K562 (cell line): ENCODE results near the gene TPCN1. TPM values are rescaled to one million over a fixed set of nuclear protein-coding genes. Genes with fewer than 3 reads are reported as not detected.
A peak's percentile ranks its signal among the peaks of the same experiment; 100 is the strongest.

Experiments used
- ATAC-seq: fragments of 200-7000 bp; cut with Tn5 transposase; 3 replicates; pipeline ENCODE4 v1.9.1; 2020; ENCODE audit warnings: moderate library complexity
- BruUV-seq: library from RNA; stranded (reverse); fragments of 400-500 nt; replicated peaks from 2 replicates; lab custom pipeline; 2021; lab: Mats Ljungman, UMichigan
- CTCF ChIA-PET: fragments of 300-600 bp; formaldehyde crosslinking; extraction: SDS; loops from one replicate; lab custom pipeline; 2021; ENCODE audit warnings: low intra/inter-chr PET ratio; lab: Yijun Ruan, JAX
- POLR2A ChIA-PET: fragments of 300-600, 350-650 bp; sonication (Branson Sonifier 250); formaldehyde crosslinking; extraction: SDS; loops from one replicate; lab custom pipeline; 2021; ENCODE audit warnings: antibody characterized with exemption, inconsistent platforms; lab: Yijun Ruan, JAX
- DNase-seq, 4 experiments: peaks; one replicate each; pipeline versions ENCODE4 v3.0.0 to v3.0.0-alpha.2; 2011 to 2018; ENCODE audit warnings: low spot score in 3 of 4, mixed read lengths in 3 of 4; ENCODE audit errors: extremely low read depth in 1 of 4
- FAIRE-seq: peaks from 2 replicates; lab custom pipeline; 2011; peaks lifted over from hg19 to GRCh38; lab: Jason Lieb, UNC
- H2AFZ ChIP-seq: 2 replicates; pipeline ENCODE4 v1.6.0; 2011; ENCODE audit warnings: low read depth, low read length, control low read depth, inconsistent platforms
- H3K27ac ChIP-seq: fragments of 200-600 bp; 3 replicates; pipeline ENCODE4 v1.8.0; 2011; ENCODE audit warnings: low read depth, mild to moderate bottlenecking, control low read depth, inconsistent platforms, low read length, moderate library complexity, mixed read lengths; ENCODE audit errors: extremely low read depth
- H3K27me3 ChIP-seq, 2 experiments: fragments of 300-600 bp in 1 of 2; 2 replicates in 1 of 2; 3 replicates in 1 of 2; pipeline versions ENCODE4 v1.6.0 to v1.8.0; 2011; ENCODE audit warnings: inconsistent platforms in 2 of 2, low read length in 2 of 2, mild to moderate bottlenecking in 1 of 2, mixed read lengths in 1 of 2, moderate library complexity in 1 of 2; ENCODE audit not compliant: control insufficient read depth in 2 of 2, insufficient read depth in 2 of 2
- H3K36me3 ChIP-seq: fragments of 300-600 bp; 3 replicates; pipeline ENCODE4 v1.8.0; 2011; ENCODE audit warnings: mild to moderate bottlenecking, low read length, inconsistent platforms; ENCODE audit not compliant: control insufficient read depth, insufficient read depth
- H3K4me1 ChIP-seq, 2 experiments: fragments of 200-600 bp in 1 of 2; replicated peaks in 1 of 2; 2 replicates in 1 of 2; 3 replicates in 1 of 2; pipeline versions ENCODE4 v1.5.1 to v1.8.0; 2011; ENCODE audit warnings: inconsistent platforms in 2 of 2, low read length in 2 of 2, mild to moderate bottlenecking in 1 of 2, mixed read lengths in 1 of 2, moderate library complexity in 1 of 2; ENCODE audit not compliant: control insufficient read depth in 2 of 2, insufficient read depth in 2 of 2
- H3K4me2 ChIP-seq: 2 replicates; pipeline ENCODE4 v1.6.1; 2011; ENCODE audit warnings: low read length, control low read depth, inconsistent platforms, mixed read lengths; ENCODE audit not compliant: insufficient read depth
- H3K4me3 ChIP-seq: fragments of 200-600 bp; sonication (generic), shearing (Covaris generic); 2 replicates; pipeline ENCODE4 v1.5.1; 2016; ENCODE audit warnings: control low read depth, inconsistent platforms
- H3K79me2 ChIP-seq: fragments of 200-600 bp; 3 replicates; pipeline ENCODE4 v1.8.0; 2011; ENCODE audit warnings: low read length, inconsistent platforms; ENCODE audit not compliant: control insufficient read depth, insufficient read depth
- H3K9ac ChIP-seq, 2 experiments: 2 replicates each; pipeline versions ENCODE4 v1.6.0 to v1.6.1; 2011; ENCODE audit warnings: low read depth in 2 of 2, low read length in 2 of 2, control low read depth in 1 of 2, inconsistent platforms in 1 of 2, mild to moderate bottlenecking in 1 of 2, mixed read lengths in 1 of 2; ENCODE audit not compliant: insufficient read depth in 1 of 2
- H3K9me1 ChIP-seq: one replicate; pipeline ENCODE4 v1.6.0; 2011; ENCODE audit warnings: inconsistent platforms, mild to moderate bottlenecking, low read length, moderate library complexity; ENCODE audit not compliant: control insufficient read depth, insufficient read depth
- H3K9me3 ChIP-seq: replicated peaks from 2 replicates; pipeline ENCODE4 v1.5.1; 2011; ENCODE audit warnings: low read depth, low read length, inconsistent platforms; ENCODE audit not compliant: control insufficient read depth, insufficient read depth
- H4K20me1 ChIP-seq: replicated peaks from 2 replicates; pipeline ENCODE4 v1.6.1; 2011; ENCODE audit warnings: low read length, inconsistent platforms, mixed read lengths; ENCODE audit not compliant: control insufficient read depth, insufficient read depth
- CCAR2 ChIP-seq: fragments of 200-400 bp; formaldehyde crosslinking; IDR thresholded peaks from 2 replicates; pipeline ENCODE4 v1.6.1; 2017; ENCODE audit warnings: mild to moderate bottlenecking, low read depth, low read length
- CHAMP1 ChIP-seq: fragments of 450-650 bp; IDR thresholded peaks from 2 replicates; pipeline ENCODE4 v1.6.1; 2016; ENCODE audit warnings: mild to moderate bottlenecking
- EGR1 ChIP-seq: fragments of 450-650 bp; conservative IDR thresholded peaks from 2 replicates; pipeline ENCODE4 v1.6.1; 2017; ENCODE audit warnings: mild to moderate bottlenecking
- GABPB2 ChIP-seq: fragments of 250-450 bp; sonication (Bioruptor Pico); conservative IDR thresholded peaks from 2 replicates; pipeline ENCODE4 v1.5.1; 2021; ENCODE audit warnings: mild to moderate bottlenecking
- KDM1A ChIP-seq, 2 experiments: fragments of 450-650 bp; IDR thresholded peaks; 2 replicates each; pipeline ENCODE4 v1.6.1; 2016; ENCODE audit warnings: mild to moderate bottlenecking in 2 of 2
- KDM2B ChIP-seq: fragments of 250-450 bp; sonication (Bioruptor Pico); IDR thresholded peaks from 2 replicates; pipeline ENCODE4 v1.8.0; 2021; ENCODE audit warnings: mild to moderate bottlenecking, moderate library complexity
- MAFK ChIP-seq: IDR thresholded peaks from 2 replicates; pipeline ENCODE4 v1.6.1; 2011; ENCODE audit warnings: low read length, improper control_type of control experiment
- NR2C2 ChIP-seq, 2 experiments: fragments of 200-800 bp in 1 of 2; sonication (Bioruptor generic) in 1 of 2; sonication (generic) in 1 of 2; formaldehyde crosslinking in 1 of 2; IDR thresholded peaks; 2 replicates each; pipeline versions ENCODE4 v1.6.1 to v1.8.0; 2016 to 2022; ENCODE audit warnings: mild to moderate bottlenecking in 1 of 2, missing compliant biosample characterization in 1 of 2, missing genetic modification characterization in 1 of 2, missing genetic modification reagents in 1 of 2
- POLR2AphosphoS5 ChIP-seq: IDR thresholded peaks from 2 replicates; pipeline ENCODE4 v1.6.1; 2011; ENCODE audit warnings: mild to moderate bottlenecking, low read depth, low read length, moderate library complexity; ENCODE audit not compliant: control insufficient read depth, insufficient read depth
- PURB ChIP-seq: sonication (generic); formaldehyde crosslinking; IDR thresholded peaks from 2 replicates; pipeline ENCODE4 v1.9.0; 2021; ENCODE audit warnings: low read depth, mild to moderate bottlenecking, missing genetic modification reagents
- RBM34 ChIP-seq: fragments of 200-400 bp; formaldehyde crosslinking; IDR thresholded peaks from 2 replicates; pipeline ENCODE4 v1.6.1; 2018; ENCODE audit warnings: low read length, borderline replicate concordance; ENCODE audit not compliant: insufficient read depth
- YY1 ChIP-seq, 3 experiments: IDR thresholded peaks; 2 replicates each; pipeline ENCODE4 v1.6.1; 2011; ENCODE audit warnings: low read length in 2 of 3, mild to moderate bottlenecking in 2 of 3, moderate library complexity in 2 of 3, borderline replicate concordance in 1 of 3, control low read depth in 1 of 3, low read depth in 1 of 3; ENCODE audit not compliant: insufficient read depth in 3 of 3, insufficient replicate concordance in 2 of 3, control insufficient read depth in 1 of 3, insufficient read length in 1 of 3; ENCODE audit errors: extremely low read depth in 1 of 3
- ZFP36 ChIP-seq: fragments of 150-350 bp; IDR thresholded peaks from 2 replicates; pipeline ENCODE4 v1.6.1; 2018; ENCODE audit warnings: low read length, low read depth; ENCODE audit not compliant: partially characterized antibody
- ZNF197 ChIP-seq: fragments of 200-800 bp; sonication (Bioruptor generic); IDR thresholded peaks from 2 replicates; pipeline ENCODE4 v1.6.1; 2016; ENCODE audit warnings: low read depth, missing genetic modification characterization, missing compliant biosample characterization
- ZNF668 ChIP-seq: fragments of 250-450 bp; sonication (Bioruptor Pico); IDR thresholded peaks from 2 replicates; pipeline ENCODE4 v1.8.0; 2022; ENCODE audit warnings: mild to moderate bottlenecking, inconsistent platforms
- WGBS: fragments of 100-300 bp; shearing (Covaris generic); methylation state at CpG from one replicate; pipeline ENCODE4 v1.1.6; 2016; ENCODE audit warnings: low coverage, mixed read lengths; ENCODE audit not compliant: insufficient coverage; ENCODE audit errors: missing lambda C conversion rate; 5-methylcytosine and 5-hydroxymethylcytosine counted together
- in situ Hi-C: fragments of 300-500 bp; cut with MboI; formaldehyde crosslinking; loops from 4 replicates; pipeline ENCODE4 v1.15.0; 2018; ENCODE audit warnings: inconsistent platforms, mixed read lengths
- intact Hi-C: fragments of 100-400 bp; cut with micrococcal nuclease; formaldehyde crosslinking; loops from 2 replicates; pipeline ENCODE4 v1.14.2; 2022
- polyA plus RNA-seq, 8 experiments: library from polyadenylated mRNA; depleted of rRNA in 4 of 8; stranded (reverse) in 5 of 8; unstranded in 3 of 8; fragments of >200 nt; fragmentation: Nextera tagmentation in 2 of 8; fragmentation: Illumina TruSeq in 1 of 8; extraction: Ambion mirVana in 2 of 8; extraction: Trizol in 1 of 8; gene quantifications; 2 replicates each; pipeline versions ENCODE4 v1.2.1 to v1.2.3, GENCODE V29; 2011 to 2014; ENCODE audit warnings: inconsistent platforms in 1 of 8, missing spikeins in 1 of 8
- total RNA-seq, 7 experiments: library from RNA; depleted of rRNA in 6 of 7; stranded (reverse); fragments of >200 nt in 6 of 7; fragmentation: Illumina TruSeq in 2 of 7; extraction: Trizol in 2 of 7; gene quantifications; 2 replicates each; pipeline versions ENCODE4 v1.2.1 to v1.2.3, GENCODE V29; 2011 to 2021; ENCODE audit warnings: low replicate concordance in 1 of 7
- TF ChIP-seq, protein P1 (sequence below): fragments of 450-650 bp; IDR thresholded peaks from 2 replicates; pipeline ENCODE4 v1.6.1; 2017; ENCODE audit warnings: mild to moderate bottlenecking, moderate library complexity
- TF ChIP-seq, protein P2 (sequence below): fragments of 450-650 bp; IDR thresholded peaks from 2 replicates; pipeline ENCODE4 v1.6.1; 2016; ENCODE audit warnings: low read depth, mild to moderate bottlenecking, moderate library complexity

TPCN1 gene
- total and polyA plus RNA-seq, 9 of the 15 experiments (the other 6 are each of a cell fraction or from before 2014, with no cell fraction given): 0.80 to 23.8 (median 7.4) TPM

GRCh38 chr12:113346353-113346752, 125.1 kb downstream of the TPCN1 start:
- POLR2A ChIA-PET: interaction anchor here (0.7 to 2.3 kb wide), 2 partner anchors 11 to 125 kb away, joined by 3 to 5 read pairs; partner anchors contain the start of genes SLC8B1 and TPCN1
- CTCF ChIA-PET: no interaction called here
- no TSS peak for BruUV-seq
- Histone ChIP-seq H3K9me1 (no peaks in the 10 kb centered on the region), H3K4me1 (peaks cover 14 to 19% of the 10 kb centered on the region in 2 experiments), H4K20me1 (no peaks in the 10 kb centered on the region), H3K27ac (no peak overlapping the region), H3K9ac (peak overlapping the region in 1 of 2 experiments; percentile 43; a peak in 1 of 4 replicates), H3K27me3 (no peaks in the 10 kb centered on the region), H3K36me3 (no peaks in the 10 kb centered on the region), H3K79me2 (no peaks in the 10 kb centered on the region), H3K4me3 (no peak overlapping the region), H3K4me2 (no peak overlapping the region), H2AFZ (no peak overlapping the region), H3K9me3 (no peaks in the 10 kb centered on the region)
- intact Hi-C loops (no loop called here), in situ Hi-C loops (no loop called here)
- ATAC-seq: peak; percentile 47
- no peak for FAIRE-seq
- 47% methylated on average over 5 of the region's 5 CpGs for WGBS
- peak in 1 of 4 experiments; percentile 2 for DNase-seq
- TF ChIP-seq EGR1 (peak; percentile 48), KDM2B (CRISPR knock-in tag) (no peak), NR2C2 (CRISPR knock-in tag; IDR thresholded peaks at IDR 0.05) (no peak), NR2C2 (tag; IDR thresholded peaks at IDR 0.05) (peak; percentile 43), GABPB2 (CRISPR knock-in tag) (no peak), ZFP36 (no peak), RBM34 (no peak), PURB (no peak), YY1 (IDR thresholded peaks at IDR 0.05; ENCODE audit: borderline replicate concordance in 1 of 3, control insufficient read depth in 1 of 3, extremely low read depth in 1 of 3, insufficient read depth in 3 of 3, insufficient read length in 1 of 3, insufficient replicate concordance in 2 of 3, low read depth in 1 of 3, low read length in 2 of 3) (no peak), CHAMP1 (no peak), KDM1A (IDR thresholded peaks at IDR 0.05) (0 out of 4 replicates have a peak, but pooled peaks of 1 of the 2 experiments have one; percentile 9), MAFK (no peak), ZNF668 (CRISPR knock-in tag) (no peak), ZNF197 (CRISPR knock-in tag) (no peak), POLR2AphosphoS5 (no peak), CCAR2 (no peak)
- TF ChIP-seq, protein P1, sequence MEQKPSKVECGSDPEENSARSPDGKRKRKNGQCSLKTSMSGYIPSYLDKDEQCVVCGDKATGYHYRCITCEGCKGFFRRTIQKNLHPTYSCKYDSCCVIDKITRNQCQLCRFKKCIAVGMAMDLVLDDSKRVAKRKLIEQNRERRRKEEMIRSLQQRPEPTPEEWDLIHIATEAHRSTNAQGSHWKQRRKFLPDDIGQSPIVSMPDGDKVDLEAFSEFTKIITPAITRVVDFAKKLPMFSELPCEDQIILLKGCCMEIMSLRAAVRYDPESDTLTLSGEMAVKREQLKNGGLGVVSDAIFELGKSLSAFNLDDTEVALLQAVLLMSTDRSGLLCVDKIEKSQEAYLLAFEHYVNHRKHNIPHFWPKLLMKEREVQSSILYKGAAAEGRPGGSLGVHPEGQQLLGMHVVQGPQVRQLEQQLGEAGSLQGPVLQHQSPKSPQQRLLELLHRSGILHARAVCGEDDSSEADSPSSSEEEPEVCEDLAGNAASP: no peak
- TF ChIP-seq, protein P2, sequence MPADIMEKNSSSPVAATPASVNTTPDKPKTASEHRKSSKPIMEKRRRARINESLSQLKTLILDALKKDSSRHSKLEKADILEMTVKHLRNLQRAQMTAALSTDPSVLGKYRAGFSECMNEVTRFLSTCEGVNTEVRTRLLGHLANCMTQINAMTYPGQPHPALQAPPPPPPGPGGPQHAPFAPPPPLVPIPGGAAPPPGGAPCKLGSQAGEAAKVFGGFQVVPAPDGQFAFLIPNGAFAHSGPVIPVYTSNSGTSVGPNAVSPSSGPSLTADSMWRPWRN: no peak
